Stimulated activated naive CD4-positive, alpha-beta T cell (primary cell): ENCODE measurements around the gene VWA3A.
"Not testable (repeated sequence)": the region's sequence is repeated elsewhere in the genome, so short reads cannot be mapped to it uniquely, and the experiment has no call there.

ENCODE experiments used
- DNase-seq, 6 experiments: peaks; one replicate each; lab custom pipeline; 2025; lab: John Stamatoyannopoulos, UW

The VWA3A gene, protein sequence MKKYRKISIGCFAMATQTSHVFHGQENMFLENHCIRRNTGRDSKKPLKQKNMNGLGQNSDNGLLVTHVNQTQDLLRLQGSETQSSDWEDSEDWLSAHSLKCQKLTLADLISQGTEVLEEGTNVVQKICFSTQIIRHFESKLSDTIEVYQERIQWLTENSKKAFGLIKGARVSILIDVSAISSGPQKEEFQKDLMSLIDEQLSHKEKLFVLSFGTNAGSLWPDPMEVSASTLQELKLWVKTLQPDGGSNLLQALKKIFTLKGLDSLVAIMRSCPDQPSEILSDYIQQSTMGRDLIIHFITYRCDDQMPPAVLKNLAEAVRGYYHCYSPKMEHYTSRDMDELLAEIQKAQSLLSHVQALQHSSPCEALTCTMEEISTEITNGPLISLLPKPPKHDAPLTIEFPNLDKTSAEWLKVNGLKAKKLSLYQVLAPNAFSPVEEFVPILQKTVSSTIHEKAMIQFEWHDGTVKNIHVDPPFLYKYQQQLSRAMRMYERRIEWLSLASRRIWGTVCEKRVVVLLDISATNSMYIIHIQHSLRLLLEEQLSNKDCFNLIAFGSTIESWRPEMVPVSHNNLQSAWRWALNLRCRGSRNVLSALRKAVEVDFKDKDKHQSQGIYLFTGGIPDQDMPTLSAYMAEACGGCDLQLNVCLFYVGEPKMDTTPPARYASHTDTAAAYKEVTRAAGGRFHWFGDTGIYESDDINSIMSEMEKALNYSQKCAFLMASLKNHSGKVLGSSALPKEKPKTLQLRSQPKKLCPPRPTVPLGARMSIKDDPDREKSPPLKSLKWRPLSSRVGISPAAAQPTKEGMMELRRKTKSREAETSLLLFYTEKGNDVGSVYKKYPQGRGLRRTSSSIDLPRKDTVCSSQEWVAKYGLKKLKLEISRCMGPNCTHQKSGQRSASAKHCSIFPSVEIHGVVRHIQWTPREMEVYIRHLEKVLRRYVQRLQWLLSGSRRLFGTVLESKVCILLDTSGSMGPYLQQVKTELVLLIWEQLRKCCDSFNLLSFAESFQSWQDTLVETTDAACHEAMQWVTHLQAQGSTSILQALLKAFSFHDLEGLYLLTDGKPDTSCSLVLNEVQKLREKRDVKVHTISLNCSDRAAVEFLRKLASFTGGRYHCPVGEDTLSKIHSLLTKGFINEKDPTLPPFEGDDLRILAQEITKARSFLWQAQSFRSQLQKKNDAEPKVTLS

DNA sequence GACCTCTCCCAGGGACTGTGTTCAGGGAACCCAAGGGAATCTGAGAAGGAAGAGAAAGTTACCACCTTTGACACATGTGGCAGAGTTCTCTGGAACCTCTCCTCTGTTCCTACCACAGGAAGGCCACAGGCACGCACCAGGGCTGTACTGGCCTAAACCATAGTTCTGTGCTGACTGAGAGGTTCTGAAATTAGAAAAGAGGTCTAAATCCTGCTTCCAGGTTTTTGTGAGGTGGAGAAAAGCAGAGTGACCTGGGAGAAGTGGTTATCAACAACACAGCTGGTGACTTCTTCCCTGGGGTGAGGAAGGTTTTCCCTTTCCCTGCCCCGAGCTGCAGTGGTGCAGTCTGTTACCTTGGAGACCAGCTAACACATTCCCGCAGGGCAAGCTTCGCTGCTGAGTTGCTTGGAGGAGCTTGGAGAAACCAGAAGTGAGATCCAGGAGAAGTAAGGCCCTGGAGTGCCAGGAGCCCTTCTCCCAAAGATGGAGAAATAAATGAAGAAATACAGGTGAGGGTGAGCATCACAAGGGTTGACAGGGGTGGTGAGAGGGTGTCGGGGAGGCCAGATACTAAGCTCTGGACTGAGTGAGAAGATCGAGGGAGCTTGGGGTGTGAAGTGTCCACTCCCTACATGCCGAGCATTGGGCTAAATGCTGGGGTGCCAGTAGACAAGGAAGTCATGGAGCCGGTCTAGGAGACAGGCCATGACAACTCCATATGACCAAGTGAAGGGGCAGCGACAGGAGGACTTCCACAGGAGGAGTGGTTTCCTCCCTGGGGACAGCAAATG is at the start of gene VWA3A:
VWA3A (plus strand) TSS at position 399 of the 791 bp plus-strand sequence; CDS start at position 496, 97 bp downstream.
- no peak for DNase-seq

DNA sequence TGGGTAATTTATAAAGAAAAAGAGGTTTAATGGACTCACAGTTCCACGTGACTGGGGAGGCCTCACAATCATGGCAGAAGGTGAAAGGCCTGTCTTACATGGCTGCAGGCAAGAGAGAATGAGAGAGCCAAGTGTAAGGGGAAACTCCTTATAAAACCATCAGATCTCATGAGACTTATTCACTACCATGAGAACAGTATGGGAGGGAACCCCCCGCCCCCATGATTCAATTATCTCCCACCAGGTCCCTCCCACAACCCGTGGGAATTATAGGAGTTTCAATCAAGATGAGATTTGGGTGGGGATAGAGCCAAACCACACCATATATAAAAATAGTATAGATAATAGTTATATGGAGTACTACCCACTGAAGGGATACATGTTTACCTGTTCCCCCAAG is 48.5 kb upstream of the VWA3A start:
- not testable (repeated sequence) for DNase-seq

DNA sequence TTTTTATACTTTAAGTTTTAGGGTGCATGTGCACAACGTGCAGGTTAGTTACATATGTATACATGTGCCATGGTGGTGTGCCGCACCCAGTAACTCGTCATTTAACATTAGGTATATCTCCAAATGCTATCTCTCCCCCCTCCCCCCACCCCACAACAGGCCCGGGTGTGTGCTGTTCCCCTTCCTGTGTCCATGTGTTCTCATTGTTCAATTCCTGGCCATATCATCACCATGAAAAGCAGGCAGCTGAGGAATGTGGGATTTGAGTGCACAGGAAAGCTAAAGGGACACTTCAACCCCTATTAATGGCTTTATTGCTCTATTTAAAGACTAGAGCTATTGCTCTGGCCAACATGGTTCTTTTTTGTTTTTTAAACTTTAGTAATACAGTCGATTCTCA is 46.5 kb upstream of the VWA3A start:
- not testable (repeated sequence) for DNase-seq

DNA sequence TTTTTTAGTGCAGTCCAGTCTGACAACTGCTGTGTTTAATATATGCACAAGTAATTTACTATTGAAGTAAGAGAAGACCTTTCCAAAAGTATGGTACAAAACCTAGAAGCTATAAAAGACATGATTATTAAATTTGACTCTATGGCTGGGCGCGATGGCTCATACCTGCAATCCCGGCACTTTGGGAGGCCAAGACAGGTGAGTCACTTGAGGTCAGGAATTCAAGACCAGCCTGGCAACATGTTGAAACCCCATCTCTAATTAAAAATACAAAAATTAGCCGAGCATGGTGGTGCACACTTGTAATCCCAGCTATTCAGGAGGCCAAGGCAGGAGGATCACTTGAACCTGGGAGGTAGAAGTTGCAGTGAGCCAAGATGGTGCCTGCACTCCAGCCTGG is 41.4 kb upstream of the VWA3A start:
- DNase-seq: no peak

DNA sequence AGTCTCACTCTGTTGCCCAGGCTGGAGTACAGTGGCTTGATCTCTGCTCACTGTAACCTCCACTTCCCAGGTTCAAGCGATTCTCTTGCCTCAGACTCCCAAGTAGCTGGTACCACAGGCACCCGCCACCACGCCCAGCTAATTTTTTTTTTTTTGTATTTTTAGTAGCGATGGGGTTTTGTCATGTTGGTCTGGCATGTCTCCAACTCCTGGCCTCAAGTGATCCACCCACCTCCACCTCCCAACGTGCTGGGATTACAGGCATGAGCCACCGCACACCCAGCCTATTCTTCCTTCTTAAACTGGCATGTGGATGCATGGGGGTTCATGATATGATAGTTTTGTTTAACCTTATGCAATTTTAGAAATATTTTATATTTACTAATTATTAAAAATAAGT is 39.4 kb upstream of the VWA3A start:
- DNase-seq: no peak

DNA sequence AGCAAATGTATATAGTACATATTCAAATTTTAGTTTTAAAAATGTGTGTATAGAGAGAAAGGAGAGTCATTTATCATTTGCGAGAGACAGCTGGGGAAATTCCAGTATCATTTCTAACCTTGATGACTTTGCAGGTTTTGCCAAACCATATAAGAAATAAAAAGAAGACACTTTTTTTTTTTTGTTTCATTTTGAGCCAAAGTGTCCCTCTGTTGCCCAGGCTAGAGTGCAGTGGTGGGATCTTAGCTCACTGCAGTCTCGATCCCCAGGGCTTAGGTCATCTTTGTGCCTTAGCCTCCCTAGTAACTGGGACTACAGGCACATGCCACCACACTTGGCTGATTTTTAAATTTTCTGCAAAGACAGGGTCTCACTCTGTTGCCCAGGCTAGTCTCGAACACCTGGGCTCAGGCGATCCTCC is 38.4 kb upstream of the VWA3A start:
- no peak for DNase-seq

DNA sequence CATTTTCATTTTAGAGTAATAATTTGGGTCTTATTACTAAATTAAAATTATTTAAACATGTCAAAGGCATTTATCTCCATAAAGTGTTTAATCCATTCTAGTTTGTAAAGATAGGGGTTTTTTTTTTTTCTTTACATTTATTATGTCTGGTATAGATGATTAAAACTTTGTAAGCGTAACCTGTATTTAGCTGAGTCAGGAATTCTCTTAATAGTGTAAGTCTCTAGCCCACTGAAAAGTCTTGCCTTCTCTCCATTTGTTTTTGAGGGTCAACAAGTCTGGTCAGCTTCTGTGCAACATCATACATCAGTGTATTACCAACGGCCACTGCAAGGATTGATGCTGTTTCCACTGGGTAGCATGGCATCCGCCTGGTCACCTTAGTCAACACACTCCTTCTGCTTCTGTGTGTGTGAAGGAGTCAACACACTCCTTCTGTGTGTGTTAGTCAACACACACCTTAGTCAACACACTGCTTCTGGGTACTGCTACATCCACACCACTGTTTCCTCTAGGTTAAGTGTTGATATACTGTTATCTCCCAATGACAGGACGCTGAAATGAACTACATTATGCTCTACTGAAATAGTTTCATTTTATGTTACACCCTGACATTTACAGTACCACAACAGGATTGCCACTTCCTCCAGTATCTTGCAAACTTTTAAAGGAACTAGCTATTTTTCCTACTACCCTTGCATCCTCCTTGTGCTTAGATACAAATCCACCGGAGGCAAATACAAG is 37.3 kb upstream of the VWA3A start:
- no peak for DNase-seq

DNA sequence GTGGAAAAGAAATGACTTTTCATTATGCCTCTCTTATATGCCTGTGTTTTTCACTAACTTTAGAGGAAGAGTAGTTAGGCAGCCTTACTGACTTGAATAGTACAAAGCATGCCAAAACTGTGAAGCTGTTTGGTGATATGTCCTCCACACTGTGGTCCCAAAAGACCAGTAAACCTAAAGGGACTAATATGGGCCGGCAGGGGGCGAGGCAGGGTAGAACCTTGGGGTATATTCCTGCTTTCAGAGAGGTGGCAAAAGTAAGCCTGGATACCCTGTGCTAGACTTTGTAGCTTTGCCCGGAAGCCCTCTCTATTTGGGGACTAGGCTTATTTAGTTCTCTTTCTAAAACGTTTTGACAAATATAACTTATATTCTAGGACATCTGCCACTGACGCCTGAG is 36.5 kb upstream of the VWA3A start:
- no peak for DNase-seq

DNA sequence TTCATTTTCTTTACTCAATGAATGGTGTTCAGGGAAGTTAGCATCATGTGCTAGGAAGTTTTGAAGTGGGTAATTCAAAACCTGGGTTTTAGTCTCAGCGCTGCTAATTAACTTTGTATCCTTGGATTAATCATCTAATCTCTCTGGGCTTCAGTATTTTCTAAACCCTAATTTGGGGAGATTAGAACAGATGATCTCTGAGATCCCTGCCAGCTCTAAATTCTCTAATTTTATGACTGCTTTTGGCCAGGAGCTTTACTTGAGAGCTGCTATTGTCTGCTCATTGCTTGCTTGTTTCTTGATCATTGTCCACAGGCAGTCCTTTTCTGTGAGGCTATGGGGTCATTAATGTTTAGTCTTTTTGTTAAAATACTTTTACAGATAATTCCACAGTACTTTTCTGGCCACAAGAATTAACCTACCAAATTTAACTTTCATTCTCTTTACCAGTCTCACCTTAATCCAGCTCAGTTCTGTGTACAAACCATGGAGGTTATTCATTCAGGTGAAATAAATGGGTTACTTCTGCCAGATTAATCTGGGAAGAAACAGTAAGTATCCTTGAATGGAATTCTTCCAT is 28.4 kb upstream of the VWA3A start:
- no peak for DNase-seq

DNA sequence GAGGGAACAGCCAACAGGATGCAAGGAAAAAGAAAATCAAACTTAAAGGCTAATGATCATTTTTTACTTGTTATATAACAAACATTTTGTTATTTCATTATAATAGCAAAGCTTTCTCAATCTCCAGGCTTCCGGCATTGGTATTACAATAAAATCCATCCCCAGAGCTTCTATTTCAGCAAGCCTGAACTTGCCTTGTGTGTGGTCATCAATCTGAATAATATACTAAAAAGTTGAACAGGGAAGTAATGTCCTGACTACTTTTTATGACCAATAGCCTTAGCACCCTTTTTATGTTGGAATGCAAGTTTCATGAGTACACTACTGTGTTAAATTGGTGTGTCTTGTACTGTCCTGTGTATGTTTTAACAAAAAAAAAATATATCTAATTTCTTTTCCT is 27.1 kb upstream of the VWA3A start:
- DNase-seq: no peak

DNA sequence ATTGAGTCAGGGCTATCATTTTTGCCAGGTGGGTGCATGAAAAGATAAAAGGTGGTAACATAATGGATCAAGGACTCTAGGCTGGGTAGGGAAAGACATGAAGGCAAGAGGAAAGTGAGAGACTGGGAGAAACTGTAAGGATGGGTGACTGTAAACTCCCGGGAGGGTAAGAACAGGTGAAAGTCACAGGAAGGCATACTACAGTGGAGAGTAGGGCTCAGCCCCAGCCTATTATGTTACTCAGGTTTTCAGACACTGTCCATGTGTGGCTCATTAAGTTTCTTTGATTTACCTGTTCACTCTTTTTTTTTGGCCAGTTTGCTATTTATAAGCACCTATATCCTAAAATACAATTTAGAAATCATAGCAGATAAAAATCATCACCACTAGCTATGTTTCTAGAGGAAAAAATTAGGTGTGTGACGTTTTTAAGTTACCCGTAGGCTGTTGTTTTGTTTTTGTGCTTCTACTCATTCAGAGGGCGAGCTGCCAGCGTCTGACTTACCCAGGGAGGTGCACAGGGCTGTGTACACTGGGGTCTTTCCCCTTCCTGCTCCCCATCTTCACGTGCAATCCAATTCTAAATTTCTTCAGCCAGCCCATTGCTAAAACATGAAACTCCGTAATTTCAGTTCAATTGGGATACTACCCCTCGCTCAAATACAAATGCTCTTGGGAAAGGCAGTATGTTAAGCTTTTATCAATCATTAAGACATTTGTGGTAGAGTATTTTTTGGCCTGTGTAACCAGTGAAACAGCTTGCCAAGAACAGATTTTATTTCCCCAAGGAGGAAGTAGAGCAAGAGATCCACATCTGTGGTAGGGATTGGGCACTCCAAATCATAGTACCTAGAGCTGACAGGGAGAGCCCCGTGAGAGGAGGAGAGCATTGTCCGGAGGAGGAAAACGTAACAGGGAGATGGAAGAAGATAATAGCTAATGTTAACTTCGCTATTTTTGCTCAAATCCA is 21.7 kb upstream of the VWA3A start:
- no peak for DNase-seq

DNA sequence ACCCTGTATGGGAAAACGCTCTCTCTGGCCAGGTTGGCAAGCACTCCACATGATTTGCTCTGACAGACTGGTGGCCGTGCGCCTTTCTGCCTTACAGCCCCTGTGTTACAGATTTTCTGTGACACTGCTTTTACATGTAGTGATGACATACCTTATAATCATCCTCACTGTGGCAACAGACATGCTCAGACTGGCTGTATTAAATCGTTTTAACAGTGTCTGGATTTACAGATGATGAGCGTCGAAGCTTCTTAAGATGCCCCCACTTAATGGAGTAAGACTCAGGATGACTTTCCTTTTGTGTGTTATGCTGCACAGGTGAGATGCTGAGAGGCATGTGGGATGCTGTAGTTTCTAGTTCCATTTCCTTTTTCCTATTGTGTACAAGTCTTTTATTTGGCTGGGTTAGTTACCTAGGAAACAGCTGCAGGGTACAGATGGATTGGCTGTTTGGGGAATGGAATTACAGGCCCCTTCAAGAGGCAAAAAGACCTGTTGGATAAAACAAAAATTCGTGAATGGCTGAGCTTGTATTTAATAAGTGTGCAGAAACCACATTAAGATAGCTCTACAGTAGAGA is 20.9 kb upstream of the VWA3A start:
- no peak for DNase-seq

DNA sequence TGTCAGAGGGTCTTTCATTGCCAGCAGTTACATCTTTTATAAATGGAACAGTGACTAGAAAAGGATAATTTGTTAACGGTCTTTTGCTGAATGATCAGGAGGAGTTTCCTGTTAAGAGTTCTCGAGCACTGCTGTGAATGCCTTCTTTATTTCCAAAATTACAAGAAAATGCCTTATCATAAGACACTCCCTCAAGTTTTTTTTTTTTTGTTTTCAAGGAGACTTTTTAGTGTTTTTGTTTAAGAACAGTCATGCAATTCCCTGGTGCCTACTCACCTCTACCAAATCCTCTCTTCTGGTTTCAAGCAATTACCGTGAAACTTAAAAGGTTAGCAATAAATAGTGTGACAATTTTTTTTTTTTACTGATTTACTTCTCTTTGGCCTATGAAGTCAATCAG is 19.0 kb upstream of the VWA3A start:
- DNase-seq: no peak

DNA sequence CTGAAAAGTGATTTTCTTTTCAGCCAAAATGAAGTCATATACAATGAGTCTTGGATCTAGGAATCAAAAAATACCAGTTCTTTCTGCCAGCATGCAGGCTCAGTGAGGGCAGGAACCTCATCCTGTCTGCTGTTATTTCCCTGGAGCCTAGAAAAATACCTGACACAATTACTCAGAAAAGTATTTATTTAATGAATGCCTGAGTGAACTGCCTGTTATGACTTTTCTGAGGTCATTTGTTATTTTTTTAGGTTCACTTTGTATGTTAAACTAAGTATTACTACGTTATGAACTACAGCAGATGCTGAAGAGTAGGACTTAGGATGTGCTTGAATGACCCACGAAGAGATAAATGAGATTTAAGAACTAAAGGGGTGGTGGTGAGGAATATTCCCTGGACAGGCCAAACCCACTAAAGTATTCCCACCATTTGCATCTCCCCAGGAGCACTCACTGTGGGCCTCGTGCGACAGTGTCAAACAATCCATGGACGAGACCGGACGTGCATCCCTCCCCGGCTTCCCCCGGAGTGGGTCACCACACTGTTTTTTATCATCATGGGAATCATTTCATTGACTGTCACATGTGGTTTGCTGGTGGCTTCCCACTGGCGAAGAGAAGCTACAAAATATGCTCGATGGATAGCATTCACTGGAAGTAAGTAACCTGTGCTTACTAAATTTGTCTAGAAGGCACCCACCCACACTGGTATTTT is 17.1 kb upstream of the VWA3A start:
- no peak for DNase-seq

DNA sequence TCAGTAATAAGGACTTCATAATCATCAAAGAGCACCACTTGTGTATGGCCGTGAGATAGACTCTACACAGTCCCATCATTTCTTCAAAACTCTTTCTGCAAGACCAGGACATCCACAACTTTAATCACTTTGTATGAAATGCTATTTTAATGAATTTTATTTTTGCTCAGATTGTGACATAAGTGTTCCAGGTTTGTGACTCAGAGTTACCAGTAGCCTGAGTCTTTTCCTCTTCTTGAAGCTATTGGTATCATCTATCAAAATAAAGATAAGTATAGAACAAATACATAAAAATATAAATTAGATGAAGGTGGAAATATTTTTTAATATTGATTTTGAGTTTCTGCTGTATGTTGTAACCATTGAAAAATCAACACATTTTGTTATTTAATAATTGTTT is 16.6 kb upstream of the VWA3A start:
- DNase-seq: no peak

DNA sequence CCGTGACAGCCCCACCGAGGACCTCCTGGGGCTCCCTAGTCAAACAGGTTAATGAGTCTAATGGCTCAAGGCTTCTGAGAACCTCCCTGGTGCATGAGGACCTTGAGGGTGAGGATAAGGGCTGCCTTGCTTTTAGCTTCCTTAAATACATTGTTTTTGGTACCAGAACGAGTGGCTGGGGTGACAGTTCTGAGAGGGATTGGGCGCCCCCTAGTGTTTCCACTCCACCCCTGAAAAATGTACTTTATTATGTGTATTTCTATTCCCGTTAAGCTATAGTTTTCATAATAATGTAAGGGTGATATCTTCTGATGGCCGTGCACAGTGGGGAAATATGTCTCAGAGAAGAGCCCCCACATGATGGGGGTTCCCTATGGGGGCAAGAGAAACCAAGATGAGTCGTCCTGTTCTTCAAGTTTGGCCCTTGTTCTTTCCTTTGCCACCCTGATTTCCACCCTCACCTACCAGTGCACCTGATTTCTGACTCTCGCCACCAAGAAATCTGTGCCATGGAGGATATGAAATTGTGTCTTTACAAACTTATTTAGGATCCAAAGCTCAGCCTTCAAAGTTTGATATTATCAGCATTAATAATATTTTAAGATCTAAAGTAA is 14.5 kb upstream of the VWA3A start:
- DNase-seq: peak; percentile 53 to 77 (median 60)

DNA sequence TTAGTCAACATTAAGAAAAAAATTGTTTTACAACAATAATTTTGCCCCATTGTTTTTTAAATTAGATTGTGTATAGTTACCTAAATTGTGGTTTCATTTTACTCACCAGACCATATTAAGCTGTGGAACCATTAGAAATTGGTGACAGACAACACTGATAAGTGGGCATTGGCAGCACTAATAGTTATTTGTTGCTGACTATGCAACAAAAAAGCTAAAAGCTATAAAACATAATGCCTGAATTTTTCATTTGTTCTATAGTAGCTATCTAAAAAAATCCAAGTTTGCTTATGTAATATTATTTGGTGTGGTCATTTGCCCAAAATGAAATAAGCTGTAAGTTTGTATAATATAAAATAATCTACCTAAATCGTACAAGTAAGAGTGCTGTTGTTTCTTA is 13.7 kb upstream of the VWA3A start:
- DNase-seq: no peak

DNA sequence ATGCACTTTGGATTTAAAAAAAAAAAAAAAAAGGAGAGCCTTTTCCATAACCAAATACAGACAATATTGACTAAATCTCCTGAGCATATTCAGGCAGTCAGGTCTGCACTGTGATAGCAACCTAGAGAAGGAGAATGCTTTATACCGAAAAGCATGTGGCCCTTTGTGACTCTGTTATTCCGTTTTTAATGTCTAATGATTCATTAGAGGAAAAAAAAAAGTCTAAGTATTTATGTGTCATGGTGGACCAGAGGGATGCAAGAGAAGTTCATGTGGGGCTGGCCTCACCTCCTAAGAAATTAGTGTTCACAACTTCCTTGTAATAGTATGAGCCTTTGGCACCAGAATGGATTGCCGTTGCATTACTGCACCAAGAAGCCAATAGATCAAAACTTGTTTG is 11.3 kb upstream of the VWA3A start:
- DNase-seq: no peak
